ENCODE results near the gene SLC35G1. TPM values are rescaled to one million over a fixed set of nuclear protein-coding genes. Genes with fewer than 3 reads are reported as not detected.

SLC35G1 gene
- total and polyA plus RNA-seq, 2 of the 13 experiments (the other 11 are each of a cell fraction or from before 2014, with no cell fraction given) = 2.5 to 4.5 TPM

DNA sequence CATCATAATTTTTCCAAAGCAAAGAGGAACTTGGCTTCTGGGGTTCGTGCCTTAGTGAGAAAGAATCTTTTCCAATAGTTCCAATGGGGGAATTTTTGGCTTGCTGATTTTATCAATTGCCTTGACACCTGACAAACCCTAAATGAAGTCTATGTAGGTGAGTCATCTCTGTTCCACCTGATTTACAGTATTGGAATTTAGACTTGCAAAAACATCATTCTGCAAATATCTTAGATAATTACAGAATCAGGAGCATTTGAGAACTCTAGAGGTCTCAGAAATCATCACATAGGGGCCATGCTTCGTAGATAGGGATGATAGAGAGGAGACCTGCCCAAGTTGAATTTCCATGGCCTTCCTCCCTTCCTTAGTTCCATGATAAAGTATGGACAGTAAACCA is 9.3 kb downstream of the SLC35G1 start:
- no peaks in the 10 kb centered on the region for H3K27me3 ChIP-seq (ENCODE audit: control insufficient read depth in 1 of 2, insufficient read depth in 2 of 2, low read length in 2 of 2)
- no peaks in the 10 kb centered on the region for H3K79me2 ChIP-seq (ENCODE audit: insufficient read depth, low read length)
- 57% methylated on average over 2 of the region's 2 CpGs for WGBS (ENCODE audit: low lambda C conversion rate)
- H3K9me3 ChIP-seq (ENCODE audit: low read length) = no peaks in the 10 kb centered on the region
- intact Hi-C loops (cut with micrococcal nuclease; ENCODE audit: unreplicated experiment) (no loop called here), in situ Hi-C loops (cut with HindIII; ENCODE audit: extremely low pct_ligation_motif_present, low pct_unique_long_range_greater_than_20kb) (loop anchor here (25.0 kb wide), 1 partner anchor 534 kb away; no protein-coding TSS in a partner anchor)
- no peak overlapping the region for H3K9ac ChIP-seq (ENCODE audit: insufficient read depth, low read depth, low read length)
- no peaks in the 10 kb centered on the region for H4K20me1 ChIP-seq (ENCODE audit: insufficient read depth, low read length)
- H3K4me2 ChIP-seq (ENCODE audit: low read depth, low read length) = no peak overlapping the region
- H3K27ac ChIP-seq (ENCODE audit: extremely low read length, insufficient read depth, low read length) = no peak overlapping the region
- no peaks in the 10 kb centered on the region for H3K36me3 ChIP-seq (replicated peaks in 1 of 2; ENCODE audit: control insufficient read depth in 1 of 2, insufficient read depth in 2 of 2, low read length in 2 of 2)
- CTCF ChIA-PET (ENCODE audit: low intra/inter-chr PET ratio, low total read pairs) = no interaction called here
- POLR2A ChIA-PET = no interaction called here
- BruUV-seq (replicated peaks) = no TSS peak
- no peak for TF ChIP-seq ZNF550 (CRISPR knock-in tag; IDR thresholded peaks at IDR 0.05; ENCODE audit: borderline replicate concordance)
- TF ChIP-seq HNF4A (CRISPR knock-in tag; IDR thresholded peaks at IDR 0.05) = no peak
- no peak for TF ChIP-seq CCAR2 (optimal IDR thresholded peaks at IDR 0.05; ENCODE audit: low read depth, low read length)
- TF ChIP-seq, protein P1, sequence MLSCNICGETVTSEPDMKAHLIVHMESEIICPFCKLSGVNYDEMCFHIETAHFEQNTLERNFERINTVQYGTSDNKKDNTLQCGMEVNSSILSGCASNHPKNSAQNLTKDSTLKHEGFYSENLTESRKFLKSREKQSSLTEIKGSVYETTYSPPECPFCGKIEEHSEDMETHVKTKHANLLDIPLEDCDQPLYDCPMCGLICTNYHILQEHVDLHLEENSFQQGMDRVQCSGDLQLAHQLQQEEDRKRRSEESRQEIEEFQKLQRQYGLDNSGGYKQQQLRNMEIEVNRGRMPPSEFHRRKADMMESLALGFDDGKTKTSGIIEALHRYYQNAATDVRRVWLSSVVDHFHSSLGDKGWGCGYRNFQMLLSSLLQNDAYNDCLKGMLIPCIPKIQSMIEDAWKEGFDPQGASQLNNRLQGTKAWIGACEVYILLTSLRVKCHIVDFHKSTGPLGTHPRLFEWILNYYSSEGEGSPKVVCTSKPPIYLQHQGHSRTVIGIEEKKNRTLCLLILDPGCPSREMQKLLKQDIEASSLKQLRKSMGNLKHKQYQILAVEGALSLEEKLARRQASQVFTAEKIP (CRISPR knock-in tag; IDR thresholded peaks at IDR 0.05; ENCODE audit: borderline replicate concordance) = no peak
- no peak for TF ChIP-seq ZKSCAN1 (IDR thresholded peaks at IDR 0.05; ENCODE audit: low read length)
- TF ChIP-seq NFIB (CRISPR knock-in tag; IDR thresholded peaks at IDR 0.05; ENCODE audit: borderline replicate concordance) = no peak
- TF ChIP-seq, protein P2, sequence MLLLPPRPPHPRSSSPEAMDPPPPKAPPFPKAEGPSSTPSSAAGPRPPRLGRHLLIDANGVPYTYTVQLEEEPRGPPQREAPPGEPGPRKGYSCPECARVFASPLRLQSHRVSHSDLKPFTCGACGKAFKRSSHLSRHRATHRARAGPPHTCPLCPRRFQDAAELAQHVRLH (CRISPR knock-in tag; IDR thresholded peaks at IDR 0.05; ENCODE audit: borderline replicate concordance, low read depth) = no peak
- TF ChIP-seq, protein P3, sequence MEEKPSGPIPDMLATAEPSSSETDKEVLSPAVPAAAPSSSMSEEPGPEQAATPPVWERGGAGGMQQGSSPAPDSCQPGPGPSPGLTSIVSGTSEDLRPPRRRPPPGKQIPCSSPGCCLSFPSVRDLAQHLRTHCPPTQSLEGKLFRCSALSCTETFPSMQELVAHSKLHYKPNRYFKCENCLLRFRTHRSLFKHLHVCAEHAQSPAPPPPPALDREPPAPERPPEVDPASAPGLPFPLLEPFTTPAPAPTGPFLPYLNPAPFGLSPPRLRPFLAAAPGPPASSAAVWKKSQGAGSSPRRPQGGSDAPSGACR (CRISPR knock-in tag; IDR thresholded peaks at IDR 0.05) = no peak
- ATAC-seq (no peak), DNase-seq (ENCODE audit: low spot score) (no peak), FAIRE-seq (no peak)
- H3K4me3 ChIP-seq (replicated peaks in 1 of 3; ENCODE audit: insufficient read depth in 1 of 3, low read depth in 2 of 3, low read length in 3 of 3) = no peak overlapping the region
- H2AFZ ChIP-seq (ENCODE audit: low read length) = no peak overlapping the region
- H3K4me1 ChIP-seq (ENCODE audit: insufficient read depth, low read length) = no peaks in the 10 kb centered on the region

Data from HepG2 (cell line).